ENCODE data around the gene ARMC3.

DNA sequence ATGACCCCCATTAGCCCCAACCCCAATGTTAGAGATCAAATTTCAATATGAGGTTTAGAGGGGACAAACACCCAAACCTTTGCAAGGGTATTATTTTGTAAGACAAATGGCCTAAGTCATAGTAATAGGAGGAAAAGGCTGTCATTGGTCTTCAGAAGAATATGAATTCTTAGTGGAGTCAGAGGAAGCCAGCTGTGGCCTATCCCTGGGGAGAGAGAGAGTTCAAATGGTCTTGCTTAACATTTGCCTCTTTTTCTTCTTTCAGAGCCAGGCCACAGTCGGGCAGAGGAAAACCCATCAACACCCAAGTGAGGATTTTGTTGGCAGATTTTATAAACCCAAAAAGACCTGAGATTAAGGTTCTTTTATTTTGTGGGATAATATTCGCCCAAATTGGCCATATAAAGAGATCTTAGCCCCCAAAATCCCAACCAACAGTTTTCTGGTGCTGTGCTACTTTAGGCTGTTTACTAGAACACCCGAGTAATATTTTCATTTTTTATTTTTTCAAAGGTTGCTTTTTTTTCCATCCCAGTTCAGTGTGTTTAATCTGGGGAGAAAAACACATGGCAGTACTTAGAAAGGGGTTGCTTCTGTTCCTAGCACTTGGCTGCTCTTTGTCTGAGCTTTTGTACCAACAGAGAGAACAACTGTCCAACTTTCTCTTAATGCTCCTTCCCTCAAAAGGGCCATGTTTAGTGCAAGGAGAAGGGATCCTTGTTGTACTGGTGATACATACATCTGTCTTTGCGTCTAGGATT is 26.8 kb upstream of the ARMC3 start:
- TF ChIP-seq, protein P1, sequence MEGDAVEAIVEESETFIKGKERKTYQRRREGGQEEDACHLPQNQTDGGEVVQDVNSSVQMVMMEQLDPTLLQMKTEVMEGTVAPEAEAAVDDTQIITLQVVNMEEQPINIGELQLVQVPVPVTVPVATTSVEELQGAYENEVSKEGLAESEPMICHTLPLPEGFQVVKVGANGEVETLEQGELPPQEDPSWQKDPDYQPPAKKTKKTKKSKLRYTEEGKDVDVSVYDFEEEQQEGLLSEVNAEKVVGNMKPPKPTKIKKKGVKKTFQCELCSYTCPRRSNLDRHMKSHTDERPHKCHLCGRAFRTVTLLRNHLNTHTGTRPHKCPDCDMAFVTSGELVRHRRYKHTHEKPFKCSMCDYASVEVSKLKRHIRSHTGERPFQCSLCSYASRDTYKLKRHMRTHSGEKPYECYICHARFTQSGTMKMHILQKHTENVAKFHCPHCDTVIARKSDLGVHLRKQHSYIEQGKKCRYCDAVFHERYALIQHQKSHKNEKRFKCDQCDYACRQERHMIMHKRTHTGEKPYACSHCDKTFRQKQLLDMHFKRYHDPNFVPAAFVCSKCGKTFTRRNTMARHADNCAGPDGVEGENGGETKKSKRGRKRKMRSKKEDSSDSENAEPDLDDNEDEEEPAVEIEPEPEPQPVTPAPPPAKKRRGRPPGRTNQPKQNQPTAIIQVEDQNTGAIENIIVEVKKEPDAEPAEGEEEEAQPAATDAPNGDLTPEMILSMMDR (IDR thresholded peaks at IDR 0.05): no peak
- no peak for TF ChIP-seq POLR2A (IDR thresholded peaks at IDR 0.05)

Data from esophagus squamous epithelium (tissue), 4 donors.